Ishikawa (cell line): ENCODE results near the gene SGPP2.

Experiments used
- CEBPB ChIP-seq: IDR thresholded peaks from 2 replicates; pipeline ENCODE4 v1.6.1; 2012
- CREB1 ChIP-seq: IDR thresholded peaks from 2 replicates; pipeline ENCODE4 v1.6.1; 2012; ENCODE audit warnings: low read depth
- EGR1 ChIP-seq: IDR thresholded peaks from 2 replicates; pipeline ENCODE4 v1.6.1; 2012
- EP300 ChIP-seq: IDR thresholded peaks from 2 replicates; pipeline ENCODE4 v1.6.1; 2012; ENCODE audit warnings: borderline replicate concordance
- FOXM1 ChIP-seq: IDR thresholded peaks from 2 replicates; pipeline ENCODE4 v1.6.1; 2012; ENCODE audit warnings: low read depth, borderline replicate concordance
- NFIC ChIP-seq: IDR thresholded peaks from 2 replicates; pipeline ENCODE4 v1.6.1; 2012
- RAD21 ChIP-seq: IDR thresholded peaks from 2 replicates; pipeline ENCODE4 v1.6.1; 2012; ENCODE audit warnings: low read depth
- TAF1 ChIP-seq: IDR thresholded peaks from 2 replicates; pipeline ENCODE4 v1.6.1; 2012; ENCODE audit warnings: low read depth, mild to moderate bottlenecking
- TCF12 ChIP-seq: IDR thresholded peaks from 2 replicates; pipeline ENCODE4 v1.6.1; 2012; ENCODE audit warnings: low read depth
- TEAD4 ChIP-seq: IDR thresholded peaks from 2 replicates; pipeline ENCODE4 v1.6.1; 2012
- YY1 ChIP-seq: IDR thresholded peaks from 2 replicates; pipeline ENCODE4 v1.6.1; 2012; ENCODE audit warnings: low read depth
- ZBTB7A ChIP-seq: IDR thresholded peaks from 2 replicates; pipeline ENCODE4 v1.6.1; 2012; ENCODE audit warnings: low read depth
- TF ChIP-seq, protein P1 (sequence below): IDR thresholded peaks from 2 replicates; pipeline ENCODE4 v1.6.1; 2012
- TF ChIP-seq, protein P2 (sequence below): IDR thresholded peaks from 2 replicates; pipeline ENCODE4 v1.6.1; 2012
- TF ChIP-seq, protein P3 (sequence below): IDR thresholded peaks from 2 replicates; pipeline ENCODE4 v1.6.1; 2012; ENCODE audit warnings: low read depth, mild to moderate bottlenecking

Gene SGPP2

DNA sequence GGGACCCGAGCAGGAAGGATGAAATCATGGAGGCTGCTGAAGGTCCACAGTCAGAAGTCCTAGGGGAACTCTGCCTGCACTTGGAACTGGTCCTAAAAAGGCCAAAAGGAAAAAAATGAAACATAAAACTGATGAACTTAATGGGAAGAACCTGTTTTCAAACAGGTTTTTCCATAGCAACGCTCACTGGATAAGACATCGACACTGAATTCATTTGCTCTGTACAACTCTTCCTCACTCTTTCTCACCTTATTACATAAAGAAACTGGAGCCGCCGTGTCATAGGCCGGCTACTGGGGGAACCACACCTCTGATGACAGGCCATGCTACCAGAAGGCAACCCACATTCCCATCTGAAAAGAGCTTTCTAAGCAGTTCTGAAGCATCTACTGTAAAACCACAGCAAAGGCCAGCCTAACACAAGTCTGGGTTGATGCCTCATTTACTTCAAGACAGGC is 147.9 kb downstream of the SGPP2 start:
- peak; percentile 33; the same call in 1 of the 2 replicates for TF ChIP-seq EP300
- TF ChIP-seq, protein P1, sequence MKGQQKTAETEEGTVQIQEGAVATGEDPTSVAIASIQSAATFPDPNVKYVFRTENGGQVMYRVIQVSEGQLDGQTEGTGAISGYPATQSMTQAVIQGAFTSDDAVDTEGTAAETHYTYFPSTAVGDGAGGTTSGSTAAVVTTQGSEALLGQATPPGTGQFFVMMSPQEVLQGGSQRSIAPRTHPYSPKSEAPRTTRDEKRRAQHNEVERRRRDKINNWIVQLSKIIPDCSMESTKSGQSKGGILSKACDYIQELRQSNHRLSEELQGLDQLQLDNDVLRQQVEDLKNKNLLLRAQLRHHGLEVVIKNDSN: no peak
- TF ChIP-seq, protein P2, sequence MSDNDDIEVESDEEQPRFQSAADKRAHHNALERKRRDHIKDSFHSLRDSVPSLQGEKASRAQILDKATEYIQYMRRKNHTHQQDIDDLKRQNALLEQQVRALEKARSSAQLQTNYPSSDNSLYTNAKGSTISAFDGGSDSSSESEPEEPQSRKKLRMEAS: peak; percentile 49
- 0 out of 2 replicates have a peak, but pooled peaks have one; percentile 21 for TF ChIP-seq TAF1
- TF ChIP-seq FOXM1: no peak
- TF ChIP-seq NFIC: peak; percentile 49; the same call in 1 of the 2 replicates
- TF ChIP-seq TCF12: 0 out of 2 replicates have a peak, but pooled peaks have one; percentile 39
- TF ChIP-seq, protein P3, sequence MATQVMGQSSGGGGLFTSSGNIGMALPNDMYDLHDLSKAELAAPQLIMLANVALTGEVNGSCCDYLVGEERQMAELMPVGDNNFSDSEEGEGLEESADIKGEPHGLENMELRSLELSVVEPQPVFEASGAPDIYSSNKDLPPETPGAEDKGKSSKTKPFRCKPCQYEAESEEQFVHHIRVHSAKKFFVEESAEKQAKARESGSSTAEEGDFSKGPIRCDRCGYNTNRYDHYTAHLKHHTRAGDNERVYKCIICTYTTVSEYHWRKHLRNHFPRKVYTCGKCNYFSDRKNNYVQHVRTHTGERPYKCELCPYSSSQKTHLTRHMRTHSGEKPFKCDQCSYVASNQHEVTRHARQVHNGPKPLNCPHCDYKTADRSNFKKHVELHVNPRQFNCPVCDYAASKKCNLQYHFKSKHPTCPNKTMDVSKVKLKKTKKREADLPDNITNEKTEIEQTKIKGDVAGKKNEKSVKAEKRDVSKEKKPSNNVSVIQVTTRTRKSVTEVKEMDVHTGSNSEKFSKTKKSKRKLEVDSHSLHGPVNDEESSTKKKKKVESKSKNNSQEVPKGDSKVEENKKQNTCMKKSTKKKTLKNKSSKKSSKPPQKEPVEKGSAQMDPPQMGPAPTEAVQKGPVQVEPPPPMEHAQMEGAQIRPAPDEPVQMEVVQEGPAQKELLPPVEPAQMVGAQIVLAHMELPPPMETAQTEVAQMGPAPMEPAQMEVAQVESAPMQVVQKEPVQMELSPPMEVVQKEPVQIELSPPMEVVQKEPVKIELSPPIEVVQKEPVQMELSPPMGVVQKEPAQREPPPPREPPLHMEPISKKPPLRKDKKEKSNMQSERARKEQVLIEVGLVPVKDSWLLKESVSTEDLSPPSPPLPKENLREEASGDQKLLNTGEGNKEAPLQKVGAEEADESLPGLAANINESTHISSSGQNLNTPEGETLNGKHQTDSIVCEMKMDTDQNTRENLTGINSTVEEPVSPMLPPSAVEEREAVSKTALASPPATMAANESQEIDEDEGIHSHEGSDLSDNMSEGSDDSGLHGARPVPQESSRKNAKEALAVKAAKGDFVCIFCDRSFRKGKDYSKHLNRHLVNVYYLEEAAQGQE: no peak
- TF ChIP-seq YY1: no peak

DNA sequence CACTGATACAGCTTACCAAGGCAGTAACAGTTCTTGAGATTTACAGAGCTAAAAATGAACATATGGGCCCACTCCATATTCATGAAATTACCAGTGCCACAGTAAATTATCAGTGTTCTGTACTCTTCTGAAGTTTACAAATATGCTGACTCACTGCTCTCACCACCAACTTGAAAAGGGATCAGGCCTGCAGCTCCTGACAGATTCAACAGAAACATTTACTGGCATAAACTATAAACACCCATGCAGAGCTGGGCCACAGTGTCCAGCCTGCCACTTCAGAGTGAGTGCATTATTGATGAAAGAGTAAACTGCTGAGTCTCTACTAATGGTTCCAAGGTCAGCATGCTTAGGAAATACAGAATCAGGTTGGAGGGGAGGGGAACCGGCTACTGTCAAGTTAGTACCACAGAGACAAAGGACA is 148.4 kb downstream of the SGPP2 start:
- no peak for TF ChIP-seq EGR1
- TF ChIP-seq NFIC: no peak
- TF ChIP-seq FOXM1: no peak
- no peak for TF ChIP-seq TCF12
- TF ChIP-seq YY1: no peak
- TF ChIP-seq EP300: no peak
- TF ChIP-seq, protein P2: no peak

DNA sequence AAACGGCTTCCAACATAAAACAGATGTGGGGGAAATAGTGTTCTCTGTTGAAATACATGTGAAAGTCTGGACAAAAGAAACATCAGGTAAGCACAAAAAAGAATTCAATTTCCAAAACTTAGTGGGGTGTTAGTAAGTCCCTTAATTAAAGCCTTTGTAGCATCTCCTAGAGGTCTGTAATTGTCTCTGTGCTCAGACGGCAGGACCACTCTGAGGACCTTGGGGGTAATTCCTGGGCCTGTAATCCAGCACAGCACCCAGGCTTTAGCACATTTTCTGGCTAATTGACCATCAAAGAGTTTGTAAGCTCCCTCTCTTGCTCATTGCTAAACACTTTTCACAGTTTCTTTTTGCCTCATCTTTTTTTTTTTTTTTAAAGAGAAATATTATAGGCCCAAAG is 151.3 kb downstream of the SGPP2 start:
- TF ChIP-seq FOXM1: no peak
- TF ChIP-seq YY1: no peak
- TF ChIP-seq EP300: no peak
- TF ChIP-seq, protein P1: no peak
- no peak for TF ChIP-seq RAD21

DNA sequence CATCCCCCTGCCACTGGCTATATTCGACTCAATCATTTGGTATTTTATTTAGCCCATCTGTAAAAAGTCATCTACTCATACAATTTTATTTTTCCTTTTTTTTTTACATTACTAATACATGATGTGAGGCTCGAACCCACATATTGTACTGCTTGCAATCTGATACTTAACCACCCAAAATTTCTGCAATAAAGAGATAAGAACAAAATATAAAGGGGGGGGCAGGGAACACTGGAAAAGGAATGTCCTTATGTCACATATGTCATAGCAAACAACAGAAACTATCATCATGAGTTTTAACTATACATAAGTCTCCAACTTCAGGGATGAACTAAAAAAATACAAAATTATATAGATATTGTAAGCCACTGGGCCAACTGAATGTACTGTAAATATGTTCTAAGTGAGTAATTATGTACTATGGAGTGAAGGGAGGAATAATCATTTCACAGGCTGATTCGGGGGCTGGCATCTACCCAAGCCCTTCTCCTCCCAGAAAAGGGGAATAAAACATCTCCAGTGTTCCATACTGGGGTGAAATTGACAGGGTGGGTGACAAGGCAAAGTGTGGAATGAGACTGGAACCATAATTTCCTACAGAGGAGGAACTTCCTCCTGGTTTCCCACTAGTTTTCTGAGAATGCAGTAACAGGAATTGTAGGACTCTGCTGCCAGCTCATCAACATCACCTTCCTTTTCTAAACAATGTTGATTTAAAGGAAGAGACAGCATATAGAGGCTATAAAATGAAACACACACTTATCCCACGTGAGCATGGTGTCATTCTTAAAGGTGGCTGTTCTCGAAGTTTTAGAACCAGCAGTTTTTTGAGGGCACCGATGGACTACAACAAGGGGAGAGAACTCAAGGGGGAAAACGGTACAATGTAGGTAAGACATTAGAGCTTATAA is 152.1 kb downstream of the SGPP2 start:
- TF ChIP-seq FOXM1 (no peak), TCF12 (no peak), RAD21 (no peak), CREB1 (no peak), EP300 (no peak), EGR1 (no peak), CEBPB (no peak), TAF1 (no peak), YY1 (no peak), TEAD4 (no peak), NFIC (no peak), ZBTB7A (no peak)
- TF ChIP-seq, protein P2: no peak
- TF ChIP-seq, protein P3: no peak
- TF ChIP-seq, protein P1: no peak

DNA sequence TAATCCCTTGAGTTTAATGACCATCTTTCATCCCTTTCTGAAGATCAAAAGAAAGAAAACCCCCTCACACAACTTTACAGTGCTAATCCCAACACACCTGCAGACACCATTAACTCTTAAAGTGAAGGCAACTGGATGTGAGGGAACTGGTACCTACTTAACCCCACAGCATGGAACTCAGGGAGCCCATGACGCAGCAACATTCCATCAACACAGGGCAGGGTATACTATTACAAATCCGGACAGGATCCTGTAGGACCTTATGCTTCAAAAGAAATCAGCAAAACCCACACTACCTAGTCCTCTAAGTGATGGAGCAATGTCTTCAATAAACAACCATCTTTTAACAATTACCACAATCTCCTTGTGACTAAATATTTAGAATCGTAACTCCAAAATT is 153.0 kb downstream of the SGPP2 start:
- TF ChIP-seq RAD21 (no peak), CREB1 (no peak), CEBPB (no peak), TAF1 (no peak), TCF12 (no peak), FOXM1 (no peak), EP300 (no peak), YY1 (no peak), TEAD4 (no peak), NFIC (no peak), ZBTB7A (no peak)
- TF ChIP-seq, protein P3: no peak
- TF ChIP-seq, protein P1: no peak
- TF ChIP-seq, protein P2: no peak
